ENCODE results near the gene CERS4.
"Not testable (repeated sequence)": the region's sequence is repeated elsewhere in the genome, so short reads cannot be mapped to it uniquely, and the experiment has no call there.

Gene CERS4

GRCh38 chr19:8210421-8211101 lies 1.4 kb downstream of the CERS4 start:
- DNase-seq, result no peak

- no peak for DNase-seq
These were observed 3.0 kb downstream of the CERS4 start for GRCh38 chr19:8212212-8212611.

- DNase-seq, result no peak
These were observed 3.7 kb downstream of the CERS4 start for GRCh38 chr19:8212916-8213315.

- no peak for DNase-seq
These were observed 4.9 kb downstream of the CERS4 start for GRCh38 chr19:8213827-8214672.

GRCh38 chr19:8214802-8215201 lies 5.6 kb downstream of the CERS4 start:
- no peak for DNase-seq

- no peak for DNase-seq
These were observed 6.6 kb downstream of the CERS4 start for GRCh38 chr19:8215783-8216182.

- no peak for DNase-seq
These were observed 7.2 kb downstream of the CERS4 start for GRCh38 chr19:8216357-8216756.

GRCh38 chr19:8218127-8218526 lies 9.0 kb downstream of the CERS4 start:
- DNase-seq, result not testable (repeated sequence)

GRCh38 chr19:8220481-8220880 lies 11.3 kb downstream of the CERS4 start:
- no peak for DNase-seq

GRCh38 chr19:8221161-8221560 lies 12.0 kb downstream of the CERS4 start:
- DNase-seq, result no peak

GRCh38 chr19:8223442-8223841 lies 14.3 kb downstream of the CERS4 start:
- DNase-seq, result not testable (repeated sequence)

- peak; percentile 41 for DNase-seq
These were observed 15.4 kb downstream of the CERS4 start for GRCh38 chr19:8224394-8225145.

- no peak for DNase-seq
These were observed 22.0 kb downstream of the CERS4 start for GRCh38 chr19:8231073-8231604.

GRCh38 chr19:8233370-8233769 lies 24.2 kb downstream of the CERS4 start:
- DNase-seq, result no peak

- no peak for DNase-seq
These were observed 27.9 kb downstream of the CERS4 start for GRCh38 chr19:8237026-8237425.

GRCh38 chr19:8238251-8238650 lies 29.1 kb downstream of the CERS4 start:
- DNase-seq, result no peak

- DNase-seq, result no peak
These were observed 30.5 kb downstream of the CERS4 start for GRCh38 chr19:8239528-8240273.

- DNase-seq, result peak; percentile 92
These were observed 31.4 kb downstream of the CERS4 start for GRCh38 chr19:8240274-8241229.

- no peak for DNase-seq
These were observed 32.5 kb downstream of the CERS4 start for GRCh38 chr19:8241646-8242045.

- no peak for DNase-seq
These were observed 33.1 kb downstream of the CERS4 start for GRCh38 chr19:8242211-8242821.

- no peak for DNase-seq
These were observed 34.0 kb downstream of the CERS4 start for GRCh38 chr19:8243146-8243545.

Data from femur (tissue), 1 donor.